ENCODE data around the gene MFN2.

- TF ChIP-seq MAX (CRISPR knock-in tag; IDR thresholded peaks at IDR 0.05) (no peak), CTCF (IDR thresholded peaks at IDR 0.05) (no peak), JAZF1 (CRISPR knock-in tag; IDR thresholded peaks at IDR 0.05) (no peak), NFYB (CRISPR knock-in tag; conservative IDR thresholded peaks at IDR 0.05; ENCODE audit: low read depth) (no peak), GRHL2 (CRISPR knock-in tag; IDR thresholded peaks at IDR 0.05; ENCODE audit: insufficient replicate concordance, severe bottlenecking) (no peak), NR2C2 (CRISPR knock-in tag; IDR thresholded peaks at IDR 0.05) (no peak), NFE2L1 (CRISPR knock-in tag; IDR thresholded peaks at IDR 0.05) (no peak), ZNF232 (CRISPR knock-in tag; IDR thresholded peaks at IDR 0.05) (no peak), ZBTB43 (CRISPR knock-in tag; IDR thresholded peaks at IDR 0.05) (no peak), FOXK1 (CRISPR knock-in tag; IDR thresholded peaks at IDR 0.05) (no peak), USF2 (CRISPR knock-in tag; IDR thresholded peaks at IDR 0.05) (no peak), ZNF121 (CRISPR knock-in tag; IDR thresholded peaks at IDR 0.05) (no peak)
Observed at GRCh38 chr1:11960715-11961114, 19.5 kb upstream of the MFN2 start.
